SU-DHL-6 (cell line): ENCODE data around the gene PDCD1LG2.

ENCODE experiments used
- EZH2phosphoT487 ChIP-seq: fragments of 200-600 bp; sonication (generic), shearing (Covaris generic); conservative IDR thresholded peaks from 2 replicates; pipeline ENCODE4 v1.6.1; 2018; ENCODE audit warnings: mild to moderate bottlenecking, antibody characterized with exemption, low read length, moderate library complexity, mixed read lengths
- TF ChIP-seq, protein P1 (sequence below): fragments of 200-600 bp; sonication (generic); IDR thresholded peaks from one replicate; pipeline ENCODE4 v1.5.1; 2017; ENCODE audit warnings: antibody characterized with exemption, mild to moderate bottlenecking, low read length, moderate library complexity; ENCODE audit not compliant: insufficient read depth, poor library complexity, severe bottlenecking

DNA sequence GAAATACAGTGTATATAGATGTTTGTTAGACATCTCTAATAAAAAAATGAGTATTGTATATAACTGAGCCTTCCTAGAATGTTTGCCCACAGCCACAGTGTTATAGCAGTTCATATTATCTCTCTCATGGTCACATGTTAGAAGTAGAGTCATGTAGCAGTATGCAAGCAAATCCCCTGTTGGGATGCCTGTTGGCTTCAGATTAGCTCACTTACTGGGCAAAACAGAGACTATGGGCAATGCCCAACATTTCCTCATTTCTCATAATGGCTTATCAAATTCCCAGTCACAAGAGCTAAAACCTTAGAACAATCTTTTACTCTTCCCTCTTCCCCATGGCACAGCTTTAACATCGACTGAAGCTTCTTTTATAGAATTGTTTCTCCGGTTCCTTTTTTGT, 27.0 kb upstream of the PDCD1LG2 start:
- TF ChIP-seq, protein P1, sequence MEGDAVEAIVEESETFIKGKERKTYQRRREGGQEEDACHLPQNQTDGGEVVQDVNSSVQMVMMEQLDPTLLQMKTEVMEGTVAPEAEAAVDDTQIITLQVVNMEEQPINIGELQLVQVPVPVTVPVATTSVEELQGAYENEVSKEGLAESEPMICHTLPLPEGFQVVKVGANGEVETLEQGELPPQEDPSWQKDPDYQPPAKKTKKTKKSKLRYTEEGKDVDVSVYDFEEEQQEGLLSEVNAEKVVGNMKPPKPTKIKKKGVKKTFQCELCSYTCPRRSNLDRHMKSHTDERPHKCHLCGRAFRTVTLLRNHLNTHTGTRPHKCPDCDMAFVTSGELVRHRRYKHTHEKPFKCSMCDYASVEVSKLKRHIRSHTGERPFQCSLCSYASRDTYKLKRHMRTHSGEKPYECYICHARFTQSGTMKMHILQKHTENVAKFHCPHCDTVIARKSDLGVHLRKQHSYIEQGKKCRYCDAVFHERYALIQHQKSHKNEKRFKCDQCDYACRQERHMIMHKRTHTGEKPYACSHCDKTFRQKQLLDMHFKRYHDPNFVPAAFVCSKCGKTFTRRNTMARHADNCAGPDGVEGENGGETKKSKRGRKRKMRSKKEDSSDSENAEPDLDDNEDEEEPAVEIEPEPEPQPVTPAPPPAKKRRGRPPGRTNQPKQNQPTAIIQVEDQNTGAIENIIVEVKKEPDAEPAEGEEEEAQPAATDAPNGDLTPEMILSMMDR: no peak
- no peak for TF ChIP-seq EZH2phosphoT487
